Measurements from ENCODE around the gene GPR39. TPM values are rescaled to one million over a fixed set of nuclear protein-coding genes. Genes with fewer than 3 reads are reported as not detected.

The GPR39 gene
- total and polyA plus RNA-seq, 2 donors (not counting 1 experiment from before 2014, with no cell fraction given): 1.00 to 1.3 TPM

GRCh38 chr2:132586101-132586511, 169.5 kb downstream of the GPR39 start:
- TF ChIP-seq, protein P1, sequence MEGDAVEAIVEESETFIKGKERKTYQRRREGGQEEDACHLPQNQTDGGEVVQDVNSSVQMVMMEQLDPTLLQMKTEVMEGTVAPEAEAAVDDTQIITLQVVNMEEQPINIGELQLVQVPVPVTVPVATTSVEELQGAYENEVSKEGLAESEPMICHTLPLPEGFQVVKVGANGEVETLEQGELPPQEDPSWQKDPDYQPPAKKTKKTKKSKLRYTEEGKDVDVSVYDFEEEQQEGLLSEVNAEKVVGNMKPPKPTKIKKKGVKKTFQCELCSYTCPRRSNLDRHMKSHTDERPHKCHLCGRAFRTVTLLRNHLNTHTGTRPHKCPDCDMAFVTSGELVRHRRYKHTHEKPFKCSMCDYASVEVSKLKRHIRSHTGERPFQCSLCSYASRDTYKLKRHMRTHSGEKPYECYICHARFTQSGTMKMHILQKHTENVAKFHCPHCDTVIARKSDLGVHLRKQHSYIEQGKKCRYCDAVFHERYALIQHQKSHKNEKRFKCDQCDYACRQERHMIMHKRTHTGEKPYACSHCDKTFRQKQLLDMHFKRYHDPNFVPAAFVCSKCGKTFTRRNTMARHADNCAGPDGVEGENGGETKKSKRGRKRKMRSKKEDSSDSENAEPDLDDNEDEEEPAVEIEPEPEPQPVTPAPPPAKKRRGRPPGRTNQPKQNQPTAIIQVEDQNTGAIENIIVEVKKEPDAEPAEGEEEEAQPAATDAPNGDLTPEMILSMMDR (conservative IDR thresholded peaks at IDR 0.05 in 1 of 2, IDR thresholded peaks at IDR 0.05 in 1 of 2; ENCODE audit: low read depth in 1 of 2, low read length in 2 of 2): no peak
- TF ChIP-seq EZH2 (IDR thresholded peaks at IDR 0.05; ENCODE audit: low read length, missing control alignments): no peak

GRCh38 chr2:132586835-132587234, 170.2 kb downstream of the GPR39 start:
- no peaks in the 10 kb centered on the region for H3K4me1 ChIP-seq (ENCODE audit: control insufficient read depth, extremely low read depth, insufficient read depth, low read length)
- no peaks in the 10 kb centered on the region for H4K20me1 ChIP-seq (ENCODE audit: control insufficient read depth, extremely low read depth, insufficient read depth, low read length)
- H3K79me2 ChIP-seq (ENCODE audit: control insufficient read depth, insufficient read depth, low read length): no peaks in the 10 kb centered on the region
- no peaks in the 10 kb centered on the region for H3K9me3 ChIP-seq (ENCODE audit: control insufficient read depth, insufficient read depth, low read depth, low read length)
- no peak for DNase-seq (ENCODE audit: low read depth in 2 of 2)
- H3K9ac ChIP-seq (ENCODE audit: insufficient read depth, low read length): no peak overlapping the region
- H3K36me3 ChIP-seq (ENCODE audit: control insufficient read depth, insufficient read depth, low read length): no peaks in the 10 kb centered on the region
- no peak overlapping the region for H2AFZ ChIP-seq (ENCODE audit: low read length)
- TF ChIP-seq EZH2 (IDR thresholded peaks at IDR 0.05; ENCODE audit: low read length, missing control alignments): no peak
- TF ChIP-seq, protein P1 (conservative IDR thresholded peaks at IDR 0.05 in 1 of 2, IDR thresholded peaks at IDR 0.05 in 1 of 2; ENCODE audit: low read depth in 1 of 2, low read length in 2 of 2): no peak
- no peak overlapping the region for H3K4me3 ChIP-seq (replicated peaks in 1 of 4; ENCODE audit: control extremely low read depth in 1 of 4, insufficient read depth in 1 of 4, low read depth in 3 of 4, low read length in 4 of 4)
- H3K27me3 ChIP-seq (ENCODE audit: control insufficient read depth, insufficient read depth, low read length): no peaks in the 10 kb centered on the region
- H3K27ac ChIP-seq (ENCODE audit: insufficient read depth, low read length): no peak overlapping the region
- H3K4me2 ChIP-seq (ENCODE audit: extremely low read depth, insufficient read depth, low read length): no peak overlapping the region

More at GRCh38 chr2:132586101-132586511, 169.5 kb downstream of the GPR39 start:
- no peak for DNase-seq (ENCODE audit: low read depth in 2 of 2)
- Histone ChIP-seq H3K27ac (ENCODE audit: insufficient read depth, low read length) (no peak overlapping the region), H2AFZ (ENCODE audit: low read length) (no peak overlapping the region), H3K27me3 (ENCODE audit: control insufficient read depth, insufficient read depth, low read length) (no peaks in the 10 kb centered on the region), H3K36me3 (ENCODE audit: control insufficient read depth, insufficient read depth, low read length) (no peaks in the 10 kb centered on the region), H3K9ac (ENCODE audit: insufficient read depth, low read length) (no peak overlapping the region), H3K79me2 (ENCODE audit: control insufficient read depth, insufficient read depth, low read length) (no peaks in the 10 kb centered on the region), H3K4me1 (ENCODE audit: control insufficient read depth, extremely low read depth, insufficient read depth, low read length) (no peaks in the 10 kb centered on the region), H3K9me3 (ENCODE audit: control insufficient read depth, insufficient read depth, low read depth, low read length) (no peaks in the 10 kb centered on the region), H3K4me2 (ENCODE audit: extremely low read depth, insufficient read depth, low read length) (no peak overlapping the region), H4K20me1 (ENCODE audit: control insufficient read depth, extremely low read depth, insufficient read depth, low read length) (no peaks in the 10 kb centered on the region), H3K4me3 (replicated peaks in 1 of 4; ENCODE audit: control extremely low read depth in 1 of 4, insufficient read depth in 1 of 4, low read depth in 3 of 4, low read length in 4 of 4) (no peak overlapping the region)

- H2AFZ ChIP-seq (ENCODE audit: low read length): no peak overlapping the region
- DNase-seq (ENCODE audit: low read depth in 2 of 2): no peak
Observed at GRCh38 chr2:132588576-132588975, 172.0 kb downstream of the GPR39 start.

More at GRCh38 chr2:132588576-132588975, 172.0 kb downstream of the GPR39 start:
- H3K4me3 ChIP-seq (replicated peaks in 1 of 4; ENCODE audit: control extremely low read depth in 1 of 4, insufficient read depth in 1 of 4, low read depth in 3 of 4, low read length in 4 of 4): no peak overlapping the region
- no peaks in the 10 kb centered on the region for H3K9me3 ChIP-seq (ENCODE audit: control insufficient read depth, insufficient read depth, low read depth, low read length)
- no peaks in the 10 kb centered on the region for H3K27me3 ChIP-seq (ENCODE audit: control insufficient read depth, insufficient read depth, low read length)
- TF ChIP-seq, protein P1 (conservative IDR thresholded peaks at IDR 0.05 in 1 of 2, IDR thresholded peaks at IDR 0.05 in 1 of 2; ENCODE audit: low read depth in 1 of 2, low read length in 2 of 2): no peak
- no peak for TF ChIP-seq EZH2 (IDR thresholded peaks at IDR 0.05; ENCODE audit: low read length, missing control alignments)
- no peaks in the 10 kb centered on the region for H3K4me1 ChIP-seq (ENCODE audit: control insufficient read depth, extremely low read depth, insufficient read depth, low read length)
- H3K36me3 ChIP-seq (ENCODE audit: control insufficient read depth, insufficient read depth, low read length): no peaks in the 10 kb centered on the region
- no peak overlapping the region for H3K9ac ChIP-seq (ENCODE audit: insufficient read depth, low read length)
- no peaks in the 10 kb centered on the region for H4K20me1 ChIP-seq (ENCODE audit: control insufficient read depth, extremely low read depth, insufficient read depth, low read length)
- H3K79me2 ChIP-seq (ENCODE audit: control insufficient read depth, insufficient read depth, low read length): no peaks in the 10 kb centered on the region
- H3K27ac ChIP-seq (ENCODE audit: insufficient read depth, low read length): no peak overlapping the region
- no peak overlapping the region for H3K4me2 ChIP-seq (ENCODE audit: extremely low read depth, insufficient read depth, low read length)
